RWPE2 (cell line): ENCODE data around the gene SGPL1.

ENCODE experiments used
- ATAC-seq: fragments of 200-7000 bp; cut with Tn5 transposase; 3 replicates; pipeline ENCODE4 v1.9.1; 2021; ENCODE audit warnings: low read depth
- DNase-seq: peaks from one replicate; pipeline ENCODE4 v3.0.0-alpha.2; 2020; ENCODE audit warnings: low spot score
- H3K27ac ChIP-seq: fragments of 450-650 bp; 2 replicates; pipeline ENCODE4 v1.5.1; 2017; ENCODE audit warnings: mild to moderate bottlenecking; ENCODE audit not compliant: poor library complexity, severe bottlenecking
- H3K27me3 ChIP-seq: fragments of 250-450 bp; sonication (Bioruptor Pico); 2 replicates; pipeline ENCODE4 v1.5.1; 2021; ENCODE audit warnings: mild to moderate bottlenecking, moderate library complexity; ENCODE audit not compliant: insufficient read depth, poor library complexity, severe bottlenecking
- H3K36me3 ChIP-seq: fragments of 250-450 bp; sonication (Bioruptor Pico); 2 replicates; pipeline ENCODE4 v1.5.1; 2020; ENCODE audit warnings: low read depth, mild to moderate bottlenecking, moderate library complexity
- H3K4me1 ChIP-seq: fragments of 250-450 bp; sonication (Bioruptor Pico); 2 replicates; pipeline ENCODE4 v1.5.1; 2021; ENCODE audit warnings: mild to moderate bottlenecking, moderate library complexity; ENCODE audit not compliant: insufficient read depth, poor library complexity, severe bottlenecking
- H3K4me3 ChIP-seq: fragments of 250-450 bp; sonication (Bioruptor Pico); 2 replicates; pipeline ENCODE4 v1.5.1; 2021; ENCODE audit warnings: mild to moderate bottlenecking, moderate library complexity; ENCODE audit not compliant: severe bottlenecking
- H3K9me3 ChIP-seq: fragments of 250-450 bp; sonication (Bioruptor Pico); 2 replicates; pipeline ENCODE4 v1.5.1; 2021; ENCODE audit warnings: mild to moderate bottlenecking, moderate library complexity; ENCODE audit not compliant: severe bottlenecking
- CTCF ChIP-seq: fragments of 450-650 bp; IDR thresholded peaks from one replicate; pipeline ENCODE4 v1.5.1; 2017; ENCODE audit warnings: mild to moderate bottlenecking, moderate library complexity; ENCODE audit not compliant: poor library complexity, severe bottlenecking

Gene SGPL1

GRCh38 chr10:70906031-70906783, 90.5 kb downstream of the SGPL1 start:
- Histone ChIP-seq H3K36me3 (no peaks in the 10 kb centered on the region), H3K4me1 (no peaks in the 10 kb centered on the region), H3K9me3 (no peaks in the 10 kb centered on the region), H3K27ac (no peak overlapping the region), H3K4me3 (no peak overlapping the region), H3K27me3 (no peaks in the 10 kb centered on the region)
- DNase-seq = no peak
- ATAC-seq = no peak
- TF ChIP-seq CTCF = no peak

- no peaks in the 10 kb centered on the region for H3K4me1 ChIP-seq
- no peak for TF ChIP-seq CTCF
- no peaks in the 10 kb centered on the region for H3K36me3 ChIP-seq
- ATAC-seq = no peak
- no peak overlapping the region for H3K4me3 ChIP-seq
- H3K27ac ChIP-seq = no peak overlapping the region
- peak; percentile 32 for DNase-seq
- H3K27me3 ChIP-seq = no peaks in the 10 kb centered on the region
- H3K9me3 ChIP-seq = no peaks in the 10 kb centered on the region
Observed at GRCh38 chr10:70906953-70907636, 91.3 kb downstream of the SGPL1 start.

- no peaks in the 10 kb centered on the region for H3K4me1 ChIP-seq
- no peak for TF ChIP-seq CTCF
- H3K27me3 ChIP-seq = no peaks in the 10 kb centered on the region
- no peaks in the 10 kb centered on the region for H3K9me3 ChIP-seq
- no peak overlapping the region for H3K4me3 ChIP-seq
- no peak overlapping the region for H3K27ac ChIP-seq
- ATAC-seq (no peak), DNase-seq (peak; percentile 22)
- H3K36me3 ChIP-seq = no peaks in the 10 kb centered on the region
Observed at GRCh38 chr10:70907637-70908405, 92.1 kb downstream of the SGPL1 start.

GRCh38 chr10:70908406-70909296, 92.9 kb downstream of the SGPL1 start:
- H3K4me1 ChIP-seq = no peaks in the 10 kb centered on the region
- DNase-seq = peak; percentile 11
- no peaks in the 10 kb centered on the region for H3K36me3 ChIP-seq
- TF ChIP-seq CTCF = no peak
- H3K9me3 ChIP-seq = no peaks in the 10 kb centered on the region
- H3K4me3 ChIP-seq = no peak overlapping the region
- H3K27me3 ChIP-seq = no peaks in the 10 kb centered on the region
- ATAC-seq = no peak
- H3K27ac ChIP-seq = no peak overlapping the region
